ENCODE measurements around the gene TNRC6B.

DNA sequence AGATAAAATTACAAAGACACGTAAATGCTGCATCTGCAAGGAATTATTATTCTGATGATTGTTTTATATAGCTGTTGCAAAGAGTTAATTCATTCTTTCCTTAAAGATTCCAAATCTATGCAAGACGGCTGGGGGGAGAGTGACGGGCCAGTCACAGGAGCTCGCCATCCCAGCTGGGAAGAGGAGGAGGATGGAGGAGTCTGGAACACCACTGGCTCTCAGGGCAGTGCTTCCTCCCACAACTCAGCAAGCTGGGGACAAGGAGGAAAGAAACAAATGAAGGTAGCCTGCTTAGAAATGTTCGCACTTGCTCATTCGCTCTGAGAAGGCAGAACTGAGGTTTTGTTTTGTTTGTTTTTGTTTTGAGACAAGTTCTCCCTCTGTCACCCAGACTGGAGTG, 95.6 kb downstream of the TNRC6B start:
- TF ChIP-seq, protein P1, sequence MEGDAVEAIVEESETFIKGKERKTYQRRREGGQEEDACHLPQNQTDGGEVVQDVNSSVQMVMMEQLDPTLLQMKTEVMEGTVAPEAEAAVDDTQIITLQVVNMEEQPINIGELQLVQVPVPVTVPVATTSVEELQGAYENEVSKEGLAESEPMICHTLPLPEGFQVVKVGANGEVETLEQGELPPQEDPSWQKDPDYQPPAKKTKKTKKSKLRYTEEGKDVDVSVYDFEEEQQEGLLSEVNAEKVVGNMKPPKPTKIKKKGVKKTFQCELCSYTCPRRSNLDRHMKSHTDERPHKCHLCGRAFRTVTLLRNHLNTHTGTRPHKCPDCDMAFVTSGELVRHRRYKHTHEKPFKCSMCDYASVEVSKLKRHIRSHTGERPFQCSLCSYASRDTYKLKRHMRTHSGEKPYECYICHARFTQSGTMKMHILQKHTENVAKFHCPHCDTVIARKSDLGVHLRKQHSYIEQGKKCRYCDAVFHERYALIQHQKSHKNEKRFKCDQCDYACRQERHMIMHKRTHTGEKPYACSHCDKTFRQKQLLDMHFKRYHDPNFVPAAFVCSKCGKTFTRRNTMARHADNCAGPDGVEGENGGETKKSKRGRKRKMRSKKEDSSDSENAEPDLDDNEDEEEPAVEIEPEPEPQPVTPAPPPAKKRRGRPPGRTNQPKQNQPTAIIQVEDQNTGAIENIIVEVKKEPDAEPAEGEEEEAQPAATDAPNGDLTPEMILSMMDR (optimal IDR thresholded peaks at IDR 0.05 in 1 of 3, IDR thresholded peaks at IDR 0.05 in 1 of 3, conservative IDR thresholded peaks at IDR 0.05 in 1 of 3; ENCODE audit: extremely low read depth in 1 of 3, insufficient read depth in 2 of 3, low read length in 3 of 3), result no peak
- no peak for TF ChIP-seq EZH2 (IDR thresholded peaks at IDR 0.05; ENCODE audit: low read length)

Data from keratinocyte (primary cell).